Hematopoietic multipotent progenitor cell treated with erythropoietin and hydrocortisone succinate and interleukin-3 and kit ligand, for 4 days (in vitro differentiated cells): ENCODE measurements around the gene LSM12.
"Not testable (repeated sequence)": the region's sequence is repeated elsewhere in the genome, so short reads cannot be mapped to it uniquely, and the experiment has no call there.

Experiments used
- DNase-seq: peaks from one replicate; pipeline ENCODE4 v3.0.0-alpha.2; 2015

Gene LSM12

GRCh38 chr17:44066204-44066930, at the start of gene LSM12:
LSM12 (minus strand) TSS chr17:44066671; CDS start chr17:44066587, 84 bp downstream.
- peak; percentile 96 for DNase-seq

- peak; percentile 58 for DNase-seq
Observed at GRCh38 chr17:44115585-44116415, 49.3 kb upstream of the LSM12 start.

- no peak for DNase-seq
Observed at GRCh38 chr17:44113868-44114840, 47.7 kb upstream of the LSM12 start.

GRCh38 chr17:44113382-44113781, 46.9 kb upstream of the LSM12 start:
- no peak for DNase-seq

GRCh38 chr17:44112284-44113280, 46.1 kb upstream of the LSM12 start:
- no peak for DNase-seq

GRCh38 chr17:44111777-44112176, 45.3 kb upstream of the LSM12 start:
- DNase-seq = no peak

GRCh38 chr17:44110823-44111633, 44.6 kb upstream of the LSM12 start:
- peak; percentile 95 for DNase-seq

GRCh38 chr17:44110011-44110686, 43.7 kb upstream of the LSM12 start:
- DNase-seq = no peak

- DNase-seq = no peak
Observed at GRCh38 chr17:44109312-44109630, 42.8 kb upstream of the LSM12 start.

GRCh38 chr17:44108440-44109311, 42.2 kb upstream of the LSM12 start:
- DNase-seq = no peak

- DNase-seq = no peak
Observed at GRCh38 chr17:44106801-44107200, 40.3 kb upstream of the LSM12 start.

GRCh38 chr17:44105941-44106340, 39.5 kb upstream of the LSM12 start:
- no peak for DNase-seq

GRCh38 chr17:44105483-44105882, 39.0 kb upstream of the LSM12 start:
- no peak for DNase-seq

- DNase-seq = no peak
Observed at GRCh38 chr17:44102849-44103622, 36.6 kb upstream of the LSM12 start.

- DNase-seq = not testable (repeated sequence)
Observed at GRCh38 chr17:44101858-44102257, 35.4 kb upstream of the LSM12 start.

GRCh38 chr17:44097110-44097958, 30.9 kb upstream of the LSM12 start:
- DNase-seq = peak; percentile 40
